WI38 (cell line): ENCODE measurements around the gene PDE4D.
"Not testable (repeated sequence)": the region's sequence is repeated elsewhere in the genome, so short reads cannot be mapped to it uniquely, and the experiment has no call there.

Experiments
- H3K4me3 ChIP-seq: 2 replicates; pipeline ENCODE4 v1.5.1; 2011; ENCODE audit warnings: low read depth, mild to moderate bottlenecking, control low read depth, low read length
- CTCF ChIP-seq: IDR thresholded peaks from 2 replicates; pipeline ENCODE4 v1.5.1; 2012; ENCODE audit warnings: low read depth, mild to moderate bottlenecking, control low read depth, low read length

PDE4D gene

GRCh38 chr5:59755476-59755875 is 138.1 kb downstream of the PDE4D start:
- no peak for TF ChIP-seq CTCF
- H3K4me3 ChIP-seq, result no peak overlapping the region

- TF ChIP-seq CTCF, result no peak
- no peak overlapping the region for H3K4me3 ChIP-seq
Observed at GRCh38 chr5:59753599-59753998, 139.9 kb downstream of the PDE4D start.

- TF ChIP-seq CTCF, result no peak
- H3K4me3 ChIP-seq, result no peak overlapping the region
Observed at GRCh38 chr5:59749782-59750520, 143.6 kb downstream of the PDE4D start.

GRCh38 chr5:59748036-59748663 is 145.4 kb downstream of the PDE4D start:
- H3K4me3 ChIP-seq, result not testable (repeated sequence)

- TF ChIP-seq CTCF, result no peak
- no peak overlapping the region for H3K4me3 ChIP-seq
Observed at GRCh38 chr5:59746241-59746765, 147.2 kb downstream of the PDE4D start.

GRCh38 chr5:59745415-59745863 is 148.1 kb downstream of the PDE4D start:
- no peak for TF ChIP-seq CTCF
- H3K4me3 ChIP-seq, result no peak overlapping the region

GRCh38 chr5:59744531-59744992 is 149.0 kb downstream of the PDE4D start:
- H3K4me3 ChIP-seq, result no peak overlapping the region
- TF ChIP-seq CTCF, result no peak
